Activated CD8-positive, alpha-beta memory T cell treated with anti-CD3 and anti-CD28 coated beads, Interleukin-2, amount 50 U/mL, for 1 hour (primary cell): ENCODE measurements around the gene DOCK1.
"Not testable (repeated sequence)": the region's sequence is repeated elsewhere in the genome, so short reads cannot be mapped to it uniquely, and the experiment has no call there.

Source experiments
- DNase-seq: peaks from one replicate; pipeline ENCODE4 v3.0.0-alpha.2; 2020; ENCODE audit errors: extremely low read depth

DOCK1 gene

GRCh38 chr10:126903656-126904360, 1.4 kb upstream of the DOCK1 start:
- DNase-seq = no peak

GRCh38 chr10:126904516-126904817, 761 bp upstream of the DOCK1 start:
- no peak for DNase-seq

GRCh38 chr10:126905776-126906703, 812 bp downstream of the DOCK1 start:
- no peak for DNase-seq

- DNase-seq = no peak
Observed at GRCh38 chr10:126906704-126907422, 1.6 kb downstream of the DOCK1 start.

GRCh38 chr10:126907423-126907970, 2.3 kb downstream of the DOCK1 start:
- DNase-seq = no peak

GRCh38 chr10:126908225-126908624, 3.0 kb downstream of the DOCK1 start:
- DNase-seq = no peak

- DNase-seq = no peak
Observed at GRCh38 chr10:126908729-126909128, 3.5 kb downstream of the DOCK1 start.

GRCh38 chr10:126909147-126909546, 3.9 kb downstream of the DOCK1 start:
- DNase-seq = no peak

- DNase-seq = no peak
Observed at GRCh38 chr10:126910196-126910595, 5.0 kb downstream of the DOCK1 start.

- no peak for DNase-seq
Observed at GRCh38 chr10:126910798-126911197, 5.6 kb downstream of the DOCK1 start.

- no peak for DNase-seq
Observed at GRCh38 chr10:126911301-126911700, 6.1 kb downstream of the DOCK1 start.

GRCh38 chr10:126913316-126913715, 8.1 kb downstream of the DOCK1 start:
- no peak for DNase-seq

- DNase-seq = no peak
Observed at GRCh38 chr10:126914561-126914960, 9.3 kb downstream of the DOCK1 start.

- not testable (repeated sequence) for DNase-seq
Observed at GRCh38 chr10:126916952-126917351, 11.7 kb downstream of the DOCK1 start.

GRCh38 chr10:126917375-126917774, 12.1 kb downstream of the DOCK1 start:
- DNase-seq = no peak

GRCh38 chr10:126917975-126918908, 13.0 kb downstream of the DOCK1 start:
- DNase-seq = no peak

- no peak for DNase-seq
Observed at GRCh38 chr10:126919426-126919825, 14.2 kb downstream of the DOCK1 start.

GRCh38 chr10:126921162-126921561, 15.9 kb downstream of the DOCK1 start:
- DNase-seq = no peak

- no peak for DNase-seq
Observed at GRCh38 chr10:126921974-126922525, 16.8 kb downstream of the DOCK1 start.

- DNase-seq = no peak
Observed at GRCh38 chr10:126924180-126924914, 19.1 kb downstream of the DOCK1 start.
